GM12878 (cell line): ENCODE results near the gene NCAPH2. TPM values are rescaled to one million over a fixed set of nuclear protein-coding genes. Genes with fewer than 3 reads are reported as not detected.

Experiments used
- ATAC-seq: fragments of 200-7000 bp; cut with Tn5 transposase; 3 replicates; pipeline ENCODE4 v1.9.1; 2020; ENCODE audit warnings: mild to moderate bottlenecking, moderate library complexity
- BruUV-seq: library from RNA; stranded (reverse); fragments of 400-500 nt; replicated peaks from 2 replicates; lab custom pipeline; 2021; lab: Mats Ljungman, UMichigan
- CTCF ChIA-PET: fragments of 300-600 bp; sonication (Branson Sonifier 250); formaldehyde crosslinking; extraction: SDS; loops from one replicate; lab custom pipeline; 2021; ENCODE audit warnings: inconsistent platforms; lab: Yijun Ruan, JAX
- POLR2A ChIA-PET: fragments of 350-600 bp; formaldehyde crosslinking; extraction: SDS; loops from one replicate; lab custom pipeline; 2021; ENCODE audit warnings: inconsistent platforms; lab: Charles Lee
- RAD21 ChIA-PET: fragments of 300-600 bp; sonication (Branson Sonifier 250); formaldehyde crosslinking; loops from one replicate; lab custom pipeline; 2023; ENCODE audit warnings: antibody characterized with exemption; ENCODE audit not compliant: unreplicated experiment; lab: Charles Lee
- SMC1A ChIA-PET: fragments of 300-600 bp; sonication (Branson Sonifier 250); formaldehyde crosslinking; loops from one replicate; lab custom pipeline; 2023; ENCODE audit not compliant: unreplicated experiment, uncharacterized antibody; lab: Charles Lee
- DNase-seq: peaks from one replicate; pipeline ENCODE4 v3.0.0-alpha.2; 2011; ENCODE audit warnings: low read depth, low spot score
- FAIRE-seq: peaks from 3 replicates; lab custom pipeline; 2011; peaks lifted over from hg19 to GRCh38; lab: Jason Lieb, UNC
- H2AFZ ChIP-seq: 2 replicates; pipeline ENCODE4 v1.6.0; 2011; ENCODE audit warnings: low read depth, low read length, control low read depth; ENCODE audit not compliant: control insufficient read depth
- H3K27ac ChIP-seq: 2 replicates; pipeline ENCODE4 v1.5.1; 2011; ENCODE audit warnings: control low read depth; ENCODE audit not compliant: control insufficient read depth, insufficient read depth
- H3K27me3 ChIP-seq, 2 experiments: replicated peaks in 1 of 2; 2 replicates each; pipeline versions ENCODE4 v1.6.0 to v1.6.1; 2011; ENCODE audit warnings: low read length in 1 of 2; ENCODE audit not compliant: control insufficient read depth in 2 of 2, insufficient read depth in 2 of 2
- H3K36me3 ChIP-seq, 2 experiments: 2 replicates each; pipeline ENCODE4 v1.5.1; 2011; ENCODE audit warnings: low read length in 1 of 2; ENCODE audit not compliant: control insufficient read depth in 2 of 2, insufficient read depth in 2 of 2
- H3K4me1 ChIP-seq: 2 replicates; pipeline ENCODE4 v1.6.1; 2011; ENCODE audit warnings: mild to moderate bottlenecking, low read length, moderate library complexity, mixed read lengths; ENCODE audit not compliant: control insufficient read depth, insufficient read depth
- H3K4me2 ChIP-seq: 2 replicates; pipeline ENCODE4 v1.6.0; 2011; ENCODE audit warnings: control low read depth; ENCODE audit not compliant: control insufficient read depth, insufficient read depth
- H3K4me3 ChIP-seq: fragments of 200-600 bp; sonication (generic); 2 replicates; pipeline ENCODE4 v1.5.1; 2016
- H3K79me2 ChIP-seq: 2 replicates; pipeline ENCODE4 v1.6.0; 2011; ENCODE audit warnings: low read length; ENCODE audit not compliant: control insufficient read depth, insufficient read depth
- H3K9ac ChIP-seq: 2 replicates; pipeline ENCODE4 v1.8.0; 2011; ENCODE audit warnings: low read length, control low read depth, mixed read lengths; ENCODE audit not compliant: control insufficient read depth, insufficient read depth
- H3K9me3 ChIP-seq: replicated peaks from 3 replicates; pipeline ENCODE4 v1.5.1; 2011; ENCODE audit warnings: mild to moderate bottlenecking, low read length; ENCODE audit not compliant: control insufficient read depth, insufficient read depth
- H4K20me1 ChIP-seq: 2 replicates; pipeline ENCODE4 v1.6.0; 2011; ENCODE audit not compliant: control insufficient read depth, insufficient read depth
- CTCF ChIP-seq, 3 experiments: IDR thresholded peaks in 2 of 3; conservative IDR thresholded peaks in 1 of 3; 2 replicates each; pipeline ENCODE4 v1.5.1; 2011; ENCODE audit warnings: low read depth in 3 of 3, low read length in 3 of 3, mild to moderate bottlenecking in 3 of 3, control low read depth in 2 of 3, moderate library complexity in 2 of 3, inconsistent platforms in 1 of 3, mixed read lengths in 1 of 3; ENCODE audit not compliant: control insufficient read depth in 2 of 3, insufficient read depth in 1 of 3; ENCODE audit errors: extremely low read depth in 1 of 3
- ETV6 ChIP-seq, 2 experiments: fragments of 450-650 bp in 1 of 2; IDR thresholded peaks in 1 of 2; conservative IDR thresholded peaks in 1 of 2; 2 replicates each; pipeline ENCODE4 v1.6.1; 2014; ENCODE audit warnings: antibody characterized with exemption in 1 of 2, borderline replicate concordance in 1 of 2, low read depth in 1 of 2, mild to moderate bottlenecking in 1 of 2, moderate library complexity in 1 of 2
- EZH2 ChIP-seq: IDR thresholded peaks from 2 replicates; pipeline ENCODE4 v1.6.1; 2012; ENCODE audit warnings: low read depth, mild to moderate bottlenecking, control low read depth, inconsistent platforms, low read length, borderline replicate concordance; ENCODE audit not compliant: control insufficient read depth
- HCFC1 ChIP-seq: fragments of 150-350 bp; IDR thresholded peaks from 2 replicates; pipeline ENCODE4 v1.6.1; 2014; ENCODE audit warnings: low read length
- HDGF ChIP-seq: fragments of 450-650 bp; IDR thresholded peaks from 2 replicates; pipeline ENCODE4 v1.6.1; 2016; ENCODE audit warnings: antibody characterized with exemption
- KAT2A ChIP-seq: conservative IDR thresholded peaks from 2 replicates; pipeline ENCODE4 v1.6.1; 2011; ENCODE audit warnings: low read depth, low read length; ENCODE audit not compliant: control insufficient read depth
- MAX ChIP-seq: IDR thresholded peaks from 2 replicates; pipeline ENCODE4 v1.6.1; 2012; ENCODE audit warnings: low read depth, low read length, improper control_type of control experiment
- MLLT1 ChIP-seq: fragments of 450-650 bp; IDR thresholded peaks from 2 replicates; pipeline ENCODE4 v1.6.1; 2016; ENCODE audit warnings: mild to moderate bottlenecking
- NBN ChIP-seq: fragments of 450-650 bp; IDR thresholded peaks from 2 replicates; pipeline ENCODE4 v1.6.1; 2016
- POU2F2 ChIP-seq: IDR thresholded peaks from 3 replicates; pipeline ENCODE4 v1.6.1; 2011; ENCODE audit warnings: low read depth, mild to moderate bottlenecking, low read length, borderline replicate concordance
- SP1 ChIP-seq: IDR thresholded peaks from one replicate; pipeline ENCODE4 v1.6.1; 2011; ENCODE audit warnings: low read depth, low read length
- TAF1 ChIP-seq: IDR thresholded peaks from 2 replicates; pipeline ENCODE4 v1.6.1; 2011; ENCODE audit warnings: mild to moderate bottlenecking, low read depth, low read length, borderline replicate concordance
- TARDBP ChIP-seq: IDR thresholded peaks from 2 replicates; pipeline ENCODE4 v1.6.1; 2016; ENCODE audit warnings: borderline replicate concordance
- TBL1XR1 ChIP-seq: IDR thresholded peaks from 2 replicates; pipeline ENCODE4 v1.6.1; 2012; ENCODE audit warnings: low read depth, low read length, improper control_type of control experiment
- YBX1 ChIP-seq: fragments of 450-650 bp; IDR thresholded peaks from 2 replicates; pipeline ENCODE4 v1.6.1; 2016; ENCODE audit warnings: antibody characterized with exemption
- WGBS: methylation state at CpG from one replicate; pipeline ENCODE4 v1.1.6; 2016; ENCODE audit warnings: low lambda C conversion rate; ENCODE audit not compliant: insufficient replicate concordance, insufficient coverage; ENCODE audit errors: missing lambda C conversion rate; 5-methylcytosine and 5-hydroxymethylcytosine counted together
- in situ Hi-C: fragments of 300-500 bp; cut with MboI; formaldehyde crosslinking; loops from 9 replicates; pipeline ENCODE4 v1.14.3; 2018; ENCODE audit warnings: mixed read lengths
- intact Hi-C: fragments of 100-400 bp; cut with micrococcal nuclease; formaldehyde crosslinking; loops from one replicate; pipeline ENCODE4 v1.14.2; 2022; ENCODE audit not compliant: unreplicated experiment
- polyA plus RNA-seq, 11 experiments: library from polyadenylated mRNA; depleted of rRNA in 4 of 11; unstranded in 6 of 11; stranded (reverse) in 5 of 11; fragments of >200 nt; fragmentation: Nextera tagmentation in 4 of 11; fragmentation: Illumina TruSeq in 1 of 11; extraction: Ambion mirVana in 4 of 11; extraction: Trizol in 1 of 11; gene quantifications; 1 replicate in 1 of 11; 2 replicates in 10 of 11; pipeline versions ENCODE4 v1.2.1 to v1.2.3, GENCODE V29; 2011 to 2016; ENCODE audit warnings: inconsistent platforms in 2 of 11, missing spikeins in 2 of 11, low read depth in 1 of 11
- total RNA-seq, 4 experiments: library from RNA; depleted of rRNA in 3 of 4; stranded (reverse); fragments of >200 nt in 3 of 4; fragmentation: Illumina TruSeq in 1 of 4; extraction: Trizol in 1 of 4; gene quantifications; 2 replicates each; pipeline versions ENCODE4 v1.2.1 to v1.2.3, GENCODE V29; 2013 to 2021

Gene NCAPH2
- total and polyA plus RNA-seq, 10 of the 15 experiments (the other 5 are each of a cell fraction or from before 2014, with no cell fraction given): 5.0 to 110 (median 59.9) TPM

GRCh38 chr22:50483106-50483505 lies 24.9 kb upstream of the NCAPH2 start (continued):
- no peak for TF ChIP-seq POU2F2

GRCh38 chr22:50483556-50483955 lies 24.5 kb upstream of the NCAPH2 start:
- Histone ChIP-seq H3K27me3 (peaks cover 0 to 3% of the 10 kb centered on the region in 2 experiments; a peak in 2 of 4 replicates), H3K9ac (no peak overlapping the region), H3K9me3 (no peaks in the 10 kb centered on the region), H3K36me3 (no peaks in the 10 kb centered on the region), H3K4me2 (no peak overlapping the region), H3K4me1 (no peaks in the 10 kb centered on the region), H4K20me1 (no peaks in the 10 kb centered on the region), H3K27ac (no peak overlapping the region), H2AFZ (no peak overlapping the region), H3K79me2 (no peaks in the 10 kb centered on the region), H3K4me3 (no peak overlapping the region)
- intact Hi-C loops: no loop called here
- in situ Hi-C loops: no loop called here
- ChIA-PET SMC1A (no interaction called here), CTCF (interaction anchor here (0.9 to 4.1 kb wide), 3 partner anchors 14 to 137 kb away, joined by 3 to 29 read pairs (median 4); partner anchors contain the start of gene SCO2), RAD21 (interaction anchor here (1.4 kb wide), 1 partner anchor 13 kb away, joined by 5 read pairs; no protein-coding TSS in a partner anchor), POLR2A (no interaction called here)
- no TSS peak for BruUV-seq
- no peak for ATAC-seq
- no peak for TF ChIP-seq MAX
- no peak for TF ChIP-seq KAT2A
- TF ChIP-seq MLLT1: no peak
- no peak for TF ChIP-seq TAF1
- no peak for TF ChIP-seq CTCF (IDR thresholded peaks at IDR 0.05 in 2 of 3, conservative IDR thresholded peaks at IDR 0.05 in 1 of 3; ENCODE audit: control insufficient read depth in 2 of 3, extremely low read depth in 1 of 3, insufficient read depth in 1 of 3, low read depth in 3 of 3, low read length in 3 of 3)
- TF ChIP-seq TBL1XR1: no peak
- TF ChIP-seq NBN: no peak
- no peak for TF ChIP-seq HDGF
- no peak for TF ChIP-seq EZH2
- TF ChIP-seq SP1: no peak
- no peak for TF ChIP-seq TARDBP
- TF ChIP-seq YBX1: no peak
- no peak for TF ChIP-seq ETV6 (conservative IDR thresholded peaks at IDR 0.05 in 1 of 2, IDR thresholded peaks at IDR 0.05 in 1 of 2; ENCODE audit: borderline replicate concordance in 1 of 2, low read depth in 1 of 2)
- TF ChIP-seq HCFC1: no peak
- DNase-seq: no peak
- whole genome bisulfite sequencing: 43% methylated on average over 8 of the region's 8 CpGs
- no peak for FAIRE-seq
